HG03095 (cell line): Measurements from ENCODE around the gene KRT3.

Experiments
- ATAC-seq: cut with Tn5 transposase; IDR thresholded peaks from one replicate; pipeline ENCODE4 v1.9.1; 2021; ENCODE audit warnings: moderate library complexity; ENCODE audit not compliant: unreplicated experiment

Gene KRT3

GRCh38 chr12:52828156-52828555 lies 32.2 kb upstream of the KRT3 start:
- no peak for ATAC-seq

- ATAC-seq = no peak
These were observed 31.7 kb upstream of the KRT3 start for GRCh38 chr12:52827499-52828090.

- no peak for ATAC-seq
These were observed 30.9 kb upstream of the KRT3 start for GRCh38 chr12:52826611-52827498.

DNA sequence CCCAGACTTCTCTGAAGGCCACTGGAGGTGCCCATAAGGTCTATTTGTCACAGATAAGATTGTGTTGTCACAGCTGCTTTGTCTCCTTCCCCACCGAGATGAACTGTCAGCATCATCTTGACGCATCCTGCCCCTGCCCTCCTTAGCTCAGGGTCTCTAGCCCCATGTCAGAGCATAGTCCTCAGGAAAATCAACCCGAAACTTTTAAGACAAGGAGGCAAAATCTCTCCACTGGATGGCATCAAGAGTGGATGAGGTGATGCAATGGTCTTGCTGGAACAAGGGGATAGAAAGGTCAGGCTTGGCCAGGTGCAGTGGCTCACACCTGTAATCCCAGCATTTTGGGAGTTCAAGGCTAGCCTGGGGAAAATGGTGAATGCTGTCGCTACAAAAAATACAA lies 30.0 kb upstream of the KRT3 start:
- no peak for ATAC-seq

DNA sequence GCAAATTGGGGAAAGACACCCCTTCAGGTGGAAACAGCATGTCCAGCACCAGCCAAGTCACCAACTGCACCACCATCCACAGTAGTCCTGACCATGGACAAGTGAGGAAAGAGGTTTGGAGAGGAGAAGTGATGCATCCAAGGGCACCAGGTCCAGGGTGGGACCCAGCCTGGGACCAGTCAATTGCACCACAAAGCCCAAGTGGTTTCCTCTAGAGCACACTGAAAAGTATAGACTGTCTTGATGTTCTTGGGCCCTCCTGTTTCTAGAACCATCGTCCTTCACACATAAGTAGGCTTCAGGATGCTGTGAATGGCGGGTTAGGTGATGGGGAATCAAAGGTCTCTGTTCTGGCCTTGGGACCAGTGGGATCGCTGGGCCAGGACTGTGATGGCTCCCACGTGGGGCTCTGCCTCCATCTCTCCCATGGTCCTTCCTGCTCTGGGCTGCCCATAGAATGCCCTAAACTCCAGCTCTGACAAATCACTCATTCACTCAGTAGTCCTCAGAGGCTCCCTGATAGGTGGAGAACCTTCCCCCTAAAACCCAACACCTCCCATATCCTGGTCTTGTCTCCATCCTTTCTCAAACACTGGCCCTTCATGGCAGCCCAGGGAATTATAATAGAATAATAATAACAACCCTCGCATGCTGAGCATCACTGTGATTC lies 29.0 kb upstream of the KRT3 start:
- no peak for ATAC-seq

GRCh38 chr12:52823761-52824450 lies 28.0 kb upstream of the KRT3 start:
- no peak for ATAC-seq

GRCh38 chr12:52822771-52823510 lies 27.0 kb upstream of the KRT3 start:
- ATAC-seq = no peak

- no peak for ATAC-seq
These were observed 26.1 kb upstream of the KRT3 start for GRCh38 chr12:52821826-52822660.

GRCh38 chr12:52821071-52821730 lies 25.3 kb upstream of the KRT3 start:
- ATAC-seq = no peak

DNA sequence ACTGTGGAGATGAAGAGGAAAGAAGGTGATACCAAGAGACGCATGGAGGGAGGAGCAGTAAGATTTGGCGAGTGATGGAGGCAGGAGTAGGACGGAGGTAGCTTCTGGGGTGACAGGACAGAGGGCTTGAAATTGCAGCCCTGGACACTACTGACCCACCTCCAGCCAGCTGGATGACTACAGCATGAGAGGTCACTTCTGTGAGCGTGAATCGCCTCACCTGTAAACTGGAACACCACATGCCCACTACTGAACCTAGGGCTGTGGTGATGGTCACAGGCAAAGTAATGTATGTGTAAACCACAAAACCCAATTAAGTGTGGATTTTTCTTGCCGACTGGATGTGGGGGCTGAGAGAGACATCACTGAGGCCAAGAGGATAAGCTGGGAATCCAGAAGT lies 24.6 kb upstream of the KRT3 start:
- ATAC-seq = no peak

- ATAC-seq = no peak
These were observed 24.0 kb upstream of the KRT3 start for GRCh38 chr12:52819731-52820510.

DNA sequence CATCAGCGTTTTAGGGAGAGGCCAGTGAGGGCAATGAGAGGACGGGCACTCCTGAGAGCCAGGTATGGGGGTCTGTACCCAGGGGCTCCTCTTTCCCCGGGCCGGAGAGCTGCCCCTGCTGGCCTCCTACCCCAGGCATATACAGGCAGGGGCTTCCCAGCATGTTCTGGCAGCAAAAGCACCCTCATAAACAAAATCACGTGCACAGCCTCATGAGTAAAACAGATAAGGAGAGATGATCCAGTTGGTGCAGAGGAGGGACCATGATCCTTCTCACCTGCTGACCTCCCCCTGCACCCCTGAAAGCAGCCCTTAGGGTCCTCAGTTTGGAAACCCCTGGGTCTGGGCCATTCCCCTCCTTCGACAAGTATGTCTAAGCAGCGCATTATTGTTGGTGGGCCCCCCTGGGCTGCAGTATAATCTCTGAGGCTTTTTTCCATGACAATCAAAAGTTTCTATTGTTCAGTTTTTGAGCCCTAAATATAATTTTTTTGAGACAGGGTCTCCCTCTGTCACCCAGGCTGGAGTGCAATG lies 23.0 kb upstream of the KRT3 start:
- no peak for ATAC-seq

DNA sequence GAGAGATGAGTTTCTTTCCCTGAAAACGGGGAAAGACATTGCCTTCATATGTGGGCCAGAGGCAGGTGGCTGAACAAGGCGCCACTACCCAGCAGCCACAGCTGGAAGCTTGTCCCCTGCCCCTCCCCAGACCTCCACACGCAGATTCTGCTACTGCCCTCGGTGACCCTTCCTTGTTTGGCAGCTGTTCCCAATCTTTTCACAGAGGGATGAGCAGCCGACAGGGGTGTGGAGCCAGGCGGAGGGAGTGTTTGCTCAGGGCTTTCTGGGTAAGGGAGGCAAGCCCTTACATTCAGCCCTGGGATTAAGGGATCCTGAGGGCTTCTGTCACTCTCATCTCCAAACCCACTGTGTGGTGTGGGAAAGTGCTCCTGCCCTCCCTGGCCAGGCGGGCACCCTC lies 22.5 kb upstream of the KRT3 start:
- no peak for ATAC-seq

DNA sequence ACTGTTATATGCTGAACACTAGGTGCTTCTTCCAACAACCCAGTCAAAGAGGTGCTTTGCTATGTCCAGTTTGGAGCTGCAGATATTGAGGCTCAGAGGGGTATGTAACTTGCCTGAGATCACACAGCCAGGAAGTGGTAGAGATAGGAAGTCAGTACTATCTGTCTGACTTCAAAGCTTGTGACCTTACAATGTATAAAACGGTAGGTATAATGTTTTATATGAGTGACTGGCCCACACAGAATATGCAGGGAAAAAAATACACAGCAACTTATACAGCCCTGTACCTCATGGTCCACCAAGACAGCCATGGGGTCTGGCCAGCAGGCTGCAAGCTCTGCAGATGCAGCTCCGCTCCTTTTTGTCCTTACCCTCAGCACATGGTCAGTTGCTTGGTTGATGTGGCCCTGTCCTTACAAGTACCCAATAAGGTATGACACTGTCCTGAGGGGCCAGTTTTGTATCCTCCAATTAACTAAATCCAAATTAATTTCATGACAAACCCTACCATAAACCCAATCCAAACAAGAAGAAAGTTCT lies 21.9 kb upstream of the KRT3 start:
- ATAC-seq = no peak

DNA sequence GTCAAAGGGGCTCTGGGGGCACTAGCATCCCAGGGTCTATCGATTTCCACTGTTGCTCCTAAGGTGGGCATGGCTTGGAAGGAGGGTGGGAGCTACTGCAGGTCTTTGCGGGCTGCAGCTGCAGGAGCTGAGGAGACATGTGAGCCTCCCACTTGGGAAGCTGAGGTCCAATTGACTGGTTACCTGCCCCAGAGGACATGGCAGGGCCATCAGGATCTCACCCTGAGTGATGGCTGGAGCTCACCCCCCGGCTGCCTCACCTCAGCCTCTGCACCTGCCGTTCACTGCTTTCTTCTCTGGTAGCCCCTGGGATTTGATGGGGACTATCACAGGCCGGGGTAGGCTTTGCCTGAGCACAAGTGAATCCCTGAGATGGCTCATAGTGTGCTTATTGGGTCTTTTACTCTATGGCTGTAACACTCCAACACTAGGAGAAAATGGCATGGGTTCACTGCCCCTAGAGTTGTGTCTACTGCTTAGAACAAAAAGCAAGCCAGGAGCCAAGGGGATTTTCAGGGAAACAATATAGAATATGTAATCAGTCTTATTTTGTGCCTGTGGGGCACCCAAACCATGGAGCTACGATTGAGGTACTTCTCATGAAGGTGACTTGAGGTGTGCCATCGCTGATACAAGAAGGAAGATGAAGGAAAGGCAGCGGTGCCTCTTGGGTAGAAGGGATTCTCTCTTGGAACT lies 21.2 kb upstream of the KRT3 start:
- no peak for ATAC-seq

DNA sequence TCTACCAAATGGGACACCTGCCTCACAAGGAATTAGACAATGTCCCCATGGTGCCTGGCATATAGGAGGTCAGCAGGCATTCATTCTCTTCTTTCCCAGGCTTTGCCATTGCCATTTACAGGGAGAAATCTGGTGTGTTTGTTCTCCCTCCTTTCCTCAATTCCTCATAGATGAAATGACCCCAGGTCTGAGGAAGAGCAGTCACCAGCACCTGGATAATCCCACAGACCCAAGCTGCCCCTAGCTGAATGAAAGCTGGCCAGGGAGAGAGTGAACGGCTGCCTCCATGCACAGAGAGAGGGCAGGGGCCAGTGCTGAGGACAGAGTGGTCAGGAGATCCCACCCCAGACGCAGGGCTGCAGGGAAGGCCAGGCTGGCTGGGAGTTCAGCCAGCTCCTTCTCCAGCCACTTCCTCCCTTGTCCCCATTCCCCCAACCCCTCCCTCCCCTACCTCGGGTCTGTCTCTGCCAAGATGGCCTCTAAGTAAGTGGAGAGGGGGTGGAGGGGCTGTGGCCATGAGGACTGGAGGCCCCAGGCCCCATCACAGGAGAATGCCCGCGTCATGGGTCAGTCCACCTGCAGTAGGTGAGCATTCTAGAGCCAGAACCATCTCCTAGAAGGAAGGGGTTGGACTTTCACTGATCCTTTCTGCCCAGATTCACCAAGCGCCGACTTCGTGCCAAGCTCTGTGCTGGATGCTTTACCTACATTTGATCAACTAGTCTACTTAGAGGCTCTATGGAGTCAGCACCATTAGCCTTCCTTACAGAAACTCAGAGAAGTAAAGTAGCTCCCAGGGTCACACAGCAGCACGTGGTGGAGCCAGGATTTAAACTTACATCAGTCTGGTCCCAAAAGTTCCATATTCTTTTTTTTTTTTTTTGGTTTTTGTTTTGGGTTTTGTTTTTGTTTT lies 20.0 kb upstream of the KRT3 start:
- no peak for ATAC-seq
